K562 treated with DMSO at 1 percent for 24 hours (cell line): Measurements from ENCODE around the gene RTEL1. TPM values are rescaled to one million over a fixed set of nuclear protein-coding genes. Genes with fewer than 3 reads are reported as not detected.

Experiments used
- total RNA-seq: library from RNA; unstranded; fragments of 300-600 nt; gene quantifications from 2 replicates; pipeline ENCODE4 v1.2.3, GENCODE V29; 2022; ENCODE audit warnings: low read depth; ENCODE audit not compliant: insufficient read depth

RTEL1 gene
- total RNA-seq, result 8.9 and 10.5 TPM in 2 replicates

GRCh38 chr20:63657937-63658748 lies at the start of gene RTEL1:
TSS of gene RTEL1 (plus strand) at chr20:63658312. CDS start at chr20:63659403, 1,091 bp downstream.

DNA sequence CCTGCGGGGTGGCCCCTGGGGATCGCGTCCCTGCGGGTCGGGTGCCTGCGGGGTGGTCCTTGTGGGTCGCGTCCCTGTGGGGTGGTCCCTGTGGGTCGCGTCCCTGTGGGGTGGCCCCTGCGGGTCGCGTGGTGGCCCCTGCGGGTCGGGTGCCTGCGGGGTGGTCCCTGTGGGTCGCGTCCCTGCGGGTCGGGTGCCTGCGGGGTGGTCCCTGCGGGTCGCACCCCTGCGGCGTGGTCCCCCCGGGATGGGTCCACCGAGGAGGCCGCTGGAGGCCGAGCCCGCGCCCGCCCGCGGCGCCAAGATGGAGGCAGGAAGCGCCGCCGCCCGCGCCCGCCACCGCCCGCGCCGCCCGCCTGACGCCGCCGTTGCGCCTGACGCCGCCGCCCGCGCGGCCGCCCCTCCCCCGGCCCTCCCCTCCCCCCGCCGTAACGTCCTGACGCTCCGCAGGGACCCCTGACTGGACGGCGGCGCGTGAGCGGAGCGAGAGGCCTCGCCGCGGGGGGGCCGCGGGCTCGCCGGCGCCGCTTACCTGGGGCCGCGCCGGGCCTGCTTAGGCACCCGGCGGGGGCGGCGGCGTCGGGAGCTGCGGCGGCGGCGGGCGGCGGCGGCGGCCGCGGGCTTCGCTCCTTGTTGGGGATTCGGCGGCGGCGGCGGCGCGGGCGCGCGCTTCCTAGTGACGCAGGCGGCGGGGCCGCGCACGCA lies 31.5 kb upstream of the RTEL1 start, which contains the start of gene GMEB2:
TSS of gene GMEB2 (minus strand) at position 678 of the 705 bp plus-strand sequence. CDS start 7,704 bp downstream, outside the sequence.

GRCh38 chr20:63653041-63653973 lies 4.8 kb upstream of the RTEL1 start, which contains the start of gene STMN3:
TSS of gene STMN3 (minus strand) at chr20:63653424. CDS start at chr20:63653345, 79 bp downstream.

DNA sequence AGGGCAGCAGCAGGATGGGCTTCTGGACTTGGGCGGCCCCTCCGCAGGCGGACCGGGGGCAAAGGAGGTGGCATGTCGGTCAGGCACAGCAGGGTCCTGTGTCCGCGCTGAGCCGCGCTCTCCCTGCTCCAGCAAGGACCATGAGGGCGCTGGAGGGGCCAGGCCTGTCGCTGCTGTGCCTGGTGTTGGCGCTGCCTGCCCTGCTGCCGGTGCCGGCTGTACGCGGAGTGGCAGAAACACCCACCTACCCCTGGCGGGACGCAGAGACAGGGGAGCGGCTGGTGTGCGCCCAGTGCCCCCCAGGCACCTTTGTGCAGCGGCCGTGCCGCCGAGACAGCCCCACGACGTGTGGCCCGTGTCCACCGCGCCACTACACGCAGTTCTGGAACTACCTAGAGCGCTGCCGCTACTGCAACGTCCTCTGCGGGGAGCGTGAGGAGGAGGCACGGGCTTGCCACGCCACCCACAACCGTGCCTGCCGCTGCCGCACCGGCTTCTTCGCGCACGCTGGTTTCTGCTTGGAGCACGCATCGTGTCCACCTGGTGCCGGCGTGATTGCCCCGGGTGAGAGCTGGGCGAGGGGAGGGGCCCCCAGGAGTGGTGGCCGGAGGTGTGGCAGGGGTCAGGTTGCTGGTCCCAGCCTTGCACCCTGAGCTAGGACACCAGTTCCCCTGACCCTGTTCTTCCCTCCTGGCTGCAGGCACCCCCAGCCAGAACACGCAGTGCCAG lies 38.7 kb downstream of the RTEL1 start, which contains the start of gene TNFRSF6B:
TSS of gene TNFRSF6B (plus strand) at position 25 of the 729 bp plus-strand sequence. CDS start at position 141, 116 bp downstream.

DNA sequence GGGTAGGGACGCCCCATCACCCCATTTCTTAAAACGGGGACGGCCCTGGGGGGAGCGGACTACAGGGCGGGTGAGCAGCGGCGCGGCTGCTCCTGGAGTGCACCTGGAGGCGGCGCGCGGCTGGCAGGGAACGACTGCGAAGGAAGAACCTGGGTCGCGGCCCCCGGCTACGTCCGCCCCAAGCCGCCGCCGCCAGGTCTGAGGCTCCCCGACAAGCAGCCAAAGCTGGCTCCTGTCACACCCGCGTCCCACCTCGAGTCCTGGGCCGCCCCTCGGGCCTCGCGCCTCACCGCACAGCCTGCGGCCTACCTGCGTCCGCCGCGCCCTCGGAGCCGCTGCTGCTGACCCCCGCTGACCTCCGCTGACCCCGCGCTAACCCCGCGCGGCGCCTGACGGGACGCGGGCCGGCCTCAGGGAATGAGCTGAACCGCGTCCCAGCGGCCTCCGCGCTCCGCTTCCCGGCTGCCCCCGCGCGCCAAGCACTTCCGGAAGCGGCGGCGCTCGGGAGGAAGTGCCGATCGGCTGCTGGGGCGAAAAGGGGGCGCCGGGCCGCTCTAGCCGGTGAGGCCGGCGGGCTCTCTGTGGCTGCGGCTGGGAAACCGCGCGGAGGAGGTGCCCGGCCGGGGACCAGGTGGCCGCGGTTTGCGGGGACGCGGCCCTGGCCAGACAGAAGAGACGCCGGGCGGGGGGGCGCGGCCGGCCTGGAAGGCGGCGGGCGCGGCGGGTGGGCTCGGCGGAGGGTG lies 49.6 kb downstream of the RTEL1 start, which contains the start of the genes ARFRP1 and ZGPAT:
TSS of gene ARFRP1 (minus strand) at position 419 of the 743 bp plus-strand sequence. CDS start 885 bp downstream, outside the sequence.
TSS of gene ZGPAT (plus strand) at position 482 of the 743 bp plus-strand sequence. CDS start 542 bp downstream, outside the sequence.

DNA sequence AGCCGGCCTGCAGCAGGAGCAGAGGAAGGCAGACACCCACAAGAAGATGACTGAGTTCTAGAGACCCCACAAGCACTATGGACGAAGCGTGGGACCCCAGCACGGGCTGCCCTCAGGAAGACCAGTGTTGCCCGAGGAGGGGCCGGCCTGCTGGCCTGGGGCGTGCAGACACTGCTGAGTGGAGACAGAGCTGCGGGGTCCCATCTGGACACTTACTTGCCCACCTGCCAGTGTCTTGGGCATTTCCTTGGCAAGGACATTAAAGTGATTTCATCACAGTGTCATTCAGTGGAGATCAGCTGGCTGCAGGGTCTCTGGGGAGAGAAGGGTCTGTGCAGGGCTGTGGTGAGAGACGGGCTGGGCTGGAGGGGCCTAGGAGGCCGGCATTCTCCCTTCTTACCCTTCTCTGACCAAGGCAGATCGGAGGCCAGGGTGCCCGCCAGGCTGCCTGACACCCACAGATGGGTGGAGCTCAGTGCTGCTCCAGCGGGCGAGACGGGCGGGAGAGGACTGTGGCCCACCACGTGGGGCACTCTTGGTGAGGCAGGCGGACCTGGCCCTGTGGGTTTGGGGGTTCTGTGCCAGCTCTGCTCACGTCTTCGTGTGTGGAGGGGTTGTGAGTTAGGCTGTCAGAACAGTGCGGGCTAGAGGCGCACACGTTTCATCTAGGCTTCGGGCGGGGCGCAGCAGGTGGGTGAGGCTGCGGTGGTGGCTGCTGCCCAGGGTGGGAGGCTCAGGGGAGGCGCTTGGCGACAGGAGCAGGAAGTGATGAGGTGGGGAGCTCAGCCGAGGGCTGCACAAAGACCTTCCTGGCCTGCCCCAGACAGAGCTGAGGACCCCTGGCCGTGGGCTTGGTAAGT lies 78.0 kb downstream of the RTEL1 start, which contains the start of gene LIME1:
TSS of gene LIME1 (plus strand) at position 806 of the 860 bp plus-strand sequence. CDS start 886 bp downstream, outside the sequence.

GRCh38 chr20:63739130-63740069 lies 81.3 kb downstream of the RTEL1 start, which contains the start of gene SLC2A4RG:
TSS of gene SLC2A4RG (plus strand) at chr20:63739776. CDS start at chr20:63739913, 137 bp downstream.

Other genes starting within 250 kb of the RTEL1 start
- gene KCNQ2, start 185.7 kb upstream of the RTEL1 start, total RNA-seq, result not detected in 2 replicates
- gene EEF1A2, start 159.2 kb upstream of the RTEL1 start, total RNA-seq, result 65.5 and 86.4 TPM in 2 replicates
- 270 and 283 TPM in 2 replicates for gene PPDPF, start 137.5 kb upstream of the RTEL1 start, total RNA-seq
- not detected in 2 replicates for gene PTK6, start 120.9 kb upstream of the RTEL1 start, total RNA-seq
- gene SRMS, start 110.6 kb upstream of the RTEL1 start, total RNA-seq, result 0.19 TPM in 1 of 2 replicates, not detected in the other
- gene FNDC11, start 104.2 kb upstream of the RTEL1 start, total RNA-seq, result 0.32 and 0.94 TPM in 2 replicates
- 52.0 and 53.4 TPM in 2 replicates for gene HELZ2, start 84.1 kb upstream of the RTEL1 start, total RNA-seq
- gene GMEB2, start 31.2 kb upstream of the RTEL1 start, total RNA-seq, result 8.5 TPM in 2 replicates
- 13.2 and 14.9 TPM in 2 replicates for gene STMN3, start 4.9 kb upstream of the RTEL1 start, total RNA-seq
- gene TNFRSF6B, start 38.3 kb downstream of the RTEL1 start, total RNA-seq, result 2.2 and 2.4 TPM in 2 replicates
- gene ARFRP1, start 49.7 kb downstream of the RTEL1 start, total RNA-seq, result 44.1 and 46.7 TPM in 2 replicates
- gene ZGPAT, start 49.7 kb downstream of the RTEL1 start, total RNA-seq, result 19.1 and 20.8 TPM in 2 replicates
- 11.9 and 18.2 TPM in 2 replicates for gene LIME1, start 78.4 kb downstream of the RTEL1 start, total RNA-seq
- 68.4 and 69.6 TPM in 2 replicates for gene SLC2A4RG, start 81.5 kb downstream of the RTEL1 start, total RNA-seq
- gene ZBTB46, start 173.0 kb downstream of the RTEL1 start, total RNA-seq, result 3.3 and 4.4 TPM in 2 replicates
- 11.7 and 17.2 TPM in 2 replicates for gene ABHD16B, start 203.2 kb downstream of the RTEL1 start, total RNA-seq
- 78.6 and 83.0 TPM in 2 replicates for gene TPD52L2, start 207.0 kb downstream of the RTEL1 start, total RNA-seq
- 48.7 and 51.1 TPM in 2 replicates for gene DNAJC5, start 236.8 kb downstream of the RTEL1 start, total RNA-seq